ENCODE measurements around the gene CEP70.

DNA sequence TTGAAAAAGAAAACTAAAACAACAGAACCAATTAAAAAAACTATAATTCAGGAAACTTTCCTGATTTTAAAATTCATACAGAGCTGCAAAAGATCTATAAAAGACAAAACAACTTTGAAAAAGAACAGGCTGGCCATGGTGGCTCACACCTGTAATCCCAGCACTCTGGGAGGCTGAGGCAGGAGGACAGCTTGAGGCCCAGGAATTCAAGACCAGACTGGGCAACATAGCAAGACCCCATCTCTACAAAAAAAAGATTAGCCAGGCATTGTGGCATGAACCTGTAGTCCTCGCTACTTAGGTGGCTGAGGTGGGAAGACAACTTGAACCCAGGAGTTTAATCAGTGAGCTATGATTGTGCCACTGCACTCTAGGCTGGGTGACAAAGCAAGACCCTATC, 6.7 kb downstream of the CEP70 start:
- TF ChIP-seq CTBP1 (IDR thresholded peaks at IDR 0.05; ENCODE audit: borderline replicate concordance) (no peak), ELF4 (IDR thresholded peaks at IDR 0.05) (no peak), FOXM1 (IDR thresholded peaks at IDR 0.05; ENCODE audit: borderline replicate concordance) (no peak), LEF1 (IDR thresholded peaks at IDR 0.05; ENCODE audit: borderline replicate concordance) (no peak), BHLHE40 (IDR thresholded peaks at IDR 0.05; ENCODE audit: borderline replicate concordance) (no peak)
